Endodermal cell (in vitro differentiated cells): ENCODE data around the gene ARL6IP1. TPM values are rescaled to one million over a fixed set of nuclear protein-coding genes. Genes with fewer than 3 reads are reported as not detected.

Experiments
- DNase-seq: peaks from one replicate; pipeline ENCODE4 v3.0.0-alpha.2; 2017
- H3K27ac ChIP-seq: 2 replicates; pipeline ENCODE4 v1.5.1; 2013; ENCODE audit warnings: mild to moderate bottlenecking, low read depth, low read length, moderate library complexity
- H3K27me3 ChIP-seq: 2 replicates; pipeline ENCODE4 v1.6.1; 2013; ENCODE audit warnings: mild to moderate bottlenecking, low read length, moderate library complexity; ENCODE audit not compliant: insufficient read depth, control insufficient read depth, poor library complexity, severe bottlenecking
- H3K36me3 ChIP-seq: 2 replicates; pipeline ENCODE4 v1.7.0; 2013; ENCODE audit warnings: mild to moderate bottlenecking, low read length, moderate library complexity; ENCODE audit not compliant: control insufficient read depth, insufficient read depth
- H3K4me1 ChIP-seq: one replicate; pipeline ENCODE4 v1.7.0; 2013; ENCODE audit warnings: low read length; ENCODE audit not compliant: control insufficient read depth, insufficient read depth
- H3K4me3 ChIP-seq: 2 replicates; pipeline ENCODE4 v1.5.1; 2013; ENCODE audit warnings: mild to moderate bottlenecking, low read length, moderate library complexity
- H3K9ac ChIP-seq: 2 replicates; pipeline ENCODE4 v1.6.1; 2013; ENCODE audit warnings: mild to moderate bottlenecking, low read length, moderate library complexity; ENCODE audit not compliant: poor library complexity, severe bottlenecking; ENCODE audit errors: extremely low read depth
- H3K9me3 ChIP-seq: 2 replicates; pipeline ENCODE4 v1.6.1; 2013; ENCODE audit warnings: mild to moderate bottlenecking, low read length, moderate library complexity; ENCODE audit not compliant: control insufficient read depth
- H3K27ac Mint-ChIP-seq: 2 replicates; pipeline ENCODE4 v1.8.0; 2020; ENCODE audit warnings: mixed read lengths
- H3K27me3 Mint-ChIP-seq: 2 replicates; pipeline ENCODE4 v1.8.0; 2021; ENCODE audit warnings: mild to moderate bottlenecking, mixed read lengths; ENCODE audit not compliant: insufficient read depth
- H3K36me3 Mint-ChIP-seq: 2 replicates; pipeline ENCODE4 v1.8.0; 2020; ENCODE audit warnings: low read depth, mixed read lengths
- H3K4me1 Mint-ChIP-seq: 2 replicates; pipeline ENCODE4 v1.8.0; 2020; ENCODE audit warnings: mixed read lengths
- H3K4me3 Mint-ChIP-seq: 2 replicates; pipeline ENCODE4 v1.8.0; 2020; ENCODE audit warnings: mild to moderate bottlenecking, moderate library complexity, mixed read lengths
- H3K9me3 Mint-ChIP-seq: 2 replicates; pipeline ENCODE4 v1.8.0; 2020; ENCODE audit warnings: mild to moderate bottlenecking, mixed read lengths
- CTCF ChIP-seq: fragments of 200-600 bp; sonication (generic); conservative IDR thresholded peaks from 2 replicates; pipeline ENCODE4 v1.5.0; 2021; ENCODE audit warnings: antibody characterized with exemption, mild to moderate bottlenecking
- WGBS, 2 experiments: methylation state at CpG; one replicate each; pipeline versions ENCODE4 v1.1.5 to v1.1.7; 2013; ENCODE audit warnings: missing lambda C conversion rate in 2 of 2, mixed read lengths in 1 of 2; ENCODE audit not compliant: insufficient coverage in 1 of 2, insufficient read length in 1 of 2; 5-methylcytosine and 5-hydroxymethylcytosine counted together
- total RNA-seq, 2 donors: library from RNA; stranded (reverse); fragmentation: NEBNext Ultra II Directional in 1 of 2; extraction: Animal tissue kit (Norgen Biotek cat#: 25700) in 1 of 2; gene quantifications; 2 replicates in 1 of 2; 3 replicates in 1 of 2; pipeline ENCODE4 v1.2.1, GENCODE V29; 2021

Gene ARL6IP1
- total RNA-seq, 2 donors from 2014 or later = 331 to 334 TPM

DNA sequence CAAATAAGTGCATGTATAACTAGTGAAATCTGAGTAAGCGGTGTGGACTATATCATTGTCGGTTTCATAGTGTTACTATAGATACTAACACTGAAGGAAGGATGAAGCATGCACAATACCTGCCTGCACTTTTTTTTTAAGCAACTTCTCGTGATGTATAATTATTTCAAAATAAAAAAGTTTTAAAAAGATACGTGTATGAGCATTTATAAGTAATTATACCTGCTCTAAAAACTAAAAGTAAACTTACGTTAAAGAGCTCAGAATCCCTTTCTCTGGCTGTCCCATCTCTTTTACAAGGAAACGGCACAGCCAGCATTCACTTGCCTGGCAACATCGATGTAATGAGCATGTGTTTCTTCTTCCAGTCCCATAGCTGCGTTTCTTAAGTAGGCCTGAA lies 31.3 kb upstream of the ARL6IP1 start:
- Histone ChIP-seq H3K27me3 (no peaks in the 10 kb centered on the region), H3K27ac (no peak overlapping the region), H3K36me3 (peaks cover 95% of the 10 kb centered on the region), H3K9ac (no peak overlapping the region), H3K4me3 (no peak overlapping the region), H3K4me1 (peaks cover 5% of the 10 kb centered on the region), H3K9me3 (no peaks in the 10 kb centered on the region)
- DNase-seq = no peak
- peaks cover 83% of the 10 kb centered on the region for H3K36me3 Mint-ChIP-seq
- H3K4me1 Mint-ChIP-seq = peaks cover 8% of the 10 kb centered on the region
- no peak overlapping the region for H3K4me3 Mint-ChIP-seq
- no peak overlapping the region for H3K27ac Mint-ChIP-seq
- 85 to 94% methylated on average over 6 to 7 of the region's 8 CpGs for WGBS, 2 experiments
- no peak for TF ChIP-seq CTCF
- H3K27me3 Mint-ChIP-seq = no peaks in the 10 kb centered on the region
- no peaks in the 10 kb centered on the region for H3K9me3 Mint-ChIP-seq

DNA sequence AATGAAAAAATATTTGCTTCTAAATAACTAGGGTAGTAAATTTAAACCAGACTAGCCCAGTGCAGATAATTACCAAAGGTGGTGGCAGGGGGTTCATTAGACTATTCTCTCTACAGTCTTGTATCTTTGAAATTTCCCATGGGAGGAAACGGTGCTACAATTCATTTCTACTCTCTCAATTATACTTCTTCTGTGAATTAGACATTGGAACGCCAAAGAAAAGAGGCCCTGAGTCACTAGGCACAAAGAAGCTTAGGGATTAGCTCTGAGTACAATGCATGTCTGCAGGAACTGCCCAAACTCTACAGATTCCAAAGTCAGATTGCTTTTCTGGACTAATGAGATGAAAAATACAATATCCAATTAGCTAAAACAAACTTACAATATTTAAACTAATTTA lies 30.7 kb upstream of the ARL6IP1 start:
- H3K4me1 Mint-ChIP-seq = peaks cover 8% of the 10 kb centered on the region
- H3K4me3 ChIP-seq = no peak overlapping the region

GRCh38 chr16:18829251-18829650 lies 27.9 kb upstream of the ARL6IP1 start:
- no peak overlapping the region for H3K27ac ChIP-seq
- no peaks in the 10 kb centered on the region for H3K27me3 ChIP-seq
- no peak for TF ChIP-seq CTCF
- H3K4me1 ChIP-seq = peaks cover 5% of the 10 kb centered on the region
- no peaks in the 10 kb centered on the region for H3K9me3 ChIP-seq
- Mint-ChIP-seq H3K27ac (peak overlapping the region; percentile 59), H3K36me3 (peaks cover 55% of the 10 kb centered on the region), H3K9me3 (no peaks in the 10 kb centered on the region), H3K27me3 (no peaks in the 10 kb centered on the region), H3K4me3 (no peak overlapping the region), H3K4me1 (peaks cover 8% of the 10 kb centered on the region)
- DNase-seq = no peak
- WGBS, 2 experiments = 93 to 97% methylated on average over 6 of the region's 6 CpGs
- H3K9ac ChIP-seq = no peak overlapping the region
- peaks cover 65% of the 10 kb centered on the region for H3K36me3 ChIP-seq
- H3K4me3 ChIP-seq = no peak overlapping the region

More for the DNA sequence above, 30.7 kb upstream of the ARL6IP1 start:
- Histone ChIP-seq H3K27me3 (no peaks in the 10 kb centered on the region), H3K9ac (no peak overlapping the region), H3K4me1 (peaks cover 5% of the 10 kb centered on the region), H3K36me3 (peaks cover 92% of the 10 kb centered on the region), H3K27ac (no peak overlapping the region), H3K9me3 (no peaks in the 10 kb centered on the region)
- no peak overlapping the region for H3K27ac Mint-ChIP-seq
- peaks cover 79% of the 10 kb centered on the region for H3K36me3 Mint-ChIP-seq
- WGBS, 2 experiments = 87 to 100% methylated on average over 1 to 2 of the region's 2 CpGs
- no peaks in the 10 kb centered on the region for H3K9me3 Mint-ChIP-seq
- H3K4me3 Mint-ChIP-seq = no peak overlapping the region
- TF ChIP-seq CTCF = no peak
- H3K27me3 Mint-ChIP-seq = no peaks in the 10 kb centered on the region
- no peak for DNase-seq
